HG03066 (cell line): Measurements from ENCODE around the gene SAA4.
"Not testable (repeated sequence)": the region's sequence is repeated elsewhere in the genome, so short reads cannot be mapped to it uniquely, and the experiment has no call there.

Experiments used
- ATAC-seq: cut with Tn5 transposase; IDR thresholded peaks from one replicate; pipeline ENCODE4 v1.9.1; 2021; ENCODE audit warnings: low read depth; ENCODE audit not compliant: unreplicated experiment

The SAA4 gene

GRCh38 chr11:18236664-18237356, at the start of gene SAA4:
Gene SAA4, minus strand, starts transcription at chr11:18236802. Its CDS starts 876 bp downstream, at chr11:18235926.
- ATAC-seq: no peak

- ATAC-seq: no peak
Measured at GRCh38 chr11:18285841-18286240, 49.2 kb upstream of the SAA4 start.

- ATAC-seq: no peak
Measured at GRCh38 chr11:18282626-18283025, 46.0 kb upstream of the SAA4 start.

GRCh38 chr11:18280438-18281045, 43.9 kb upstream of the SAA4 start:
- ATAC-seq: peak; percentile 93

- no peak for ATAC-seq
Measured at GRCh38 chr11:18277565-18278271, 41.1 kb upstream of the SAA4 start.

- no peak for ATAC-seq
Measured at GRCh38 chr11:18271206-18271605, 34.6 kb upstream of the SAA4 start.

GRCh38 chr11:18270102-18270501, 33.5 kb upstream of the SAA4 start:
- no peak for ATAC-seq

GRCh38 chr11:18269252-18269651, 32.6 kb upstream of the SAA4 start:
- ATAC-seq: not testable (repeated sequence)

GRCh38 chr11:18267335-18268133, 30.9 kb upstream of the SAA4 start:
- ATAC-seq: not testable (repeated sequence)

- ATAC-seq: no peak
Measured at GRCh38 chr11:18265949-18266348, 29.3 kb upstream of the SAA4 start, which contains the start of gene SAA1. Gene SAA1, plus strand, starts transcription at chr11:18266264. Its CDS starts 624 bp downstream, at chr11:18266888.

GRCh38 chr11:18264677-18265555, 28.3 kb upstream of the SAA4 start:
- ATAC-seq: no peak

GRCh38 chr11:18264035-18264434, 27.4 kb upstream of the SAA4 start:
- no peak for ATAC-seq

- ATAC-seq: not testable (repeated sequence)
Measured at GRCh38 chr11:18262681-18263350, 26.2 kb upstream of the SAA4 start.

GRCh38 chr11:18261721-18262120, 25.1 kb upstream of the SAA4 start:
- ATAC-seq: no peak

- no peak for ATAC-seq
Measured at GRCh38 chr11:18259259-18259658, 22.7 kb upstream of the SAA4 start.

- no peak for ATAC-seq
Measured at GRCh38 chr11:18254781-18255361, 18.3 kb upstream of the SAA4 start.

- ATAC-seq: no peak
Measured at GRCh38 chr11:18253778-18254338, 17.3 kb upstream of the SAA4 start.

GRCh38 chr11:18253233-18253632, 16.6 kb upstream of the SAA4 start:
- no peak for ATAC-seq

GRCh38 chr11:18248561-18248960, 12.0 kb upstream of the SAA4 start, which contains the start of gene SAA2:
Gene SAA2, minus strand, starts transcription at chr11:18248668. Its CDS starts 657 bp downstream, at chr11:18248011.
- ATAC-seq: no peak
